ENCODE measurements around the gene ZBTB7B. TPM values are rescaled to one million over a fixed set of nuclear protein-coding genes. Genes with fewer than 3 reads are reported as not detected.
A peak's percentile ranks its signal among the peaks of the same experiment; 100 is the strongest.

Gene ZBTB7B
- total RNA-seq, 2 donors from 2014 or later: 30.1 to 34.3 TPM

GRCh38 chr1:155013632-155014031, 11.0 kb downstream of the ZBTB7B start:
- intact Hi-C loops (cut with DNase I): loop anchor here (5.0 kb wide), 1 partner anchor 51 kb away; the partner anchor contains the start of gene PYGO2
- ATAC-seq (no peak), DNase-seq (no peak)
- H3K4me3 ChIP-seq: no peak overlapping the region
- no peaks in the 10 kb centered on the region for H3K27me3 ChIP-seq
- no peak for TF ChIP-seq POLR2A (IDR thresholded peaks at IDR 0.05)
- TF ChIP-seq, protein P1, sequence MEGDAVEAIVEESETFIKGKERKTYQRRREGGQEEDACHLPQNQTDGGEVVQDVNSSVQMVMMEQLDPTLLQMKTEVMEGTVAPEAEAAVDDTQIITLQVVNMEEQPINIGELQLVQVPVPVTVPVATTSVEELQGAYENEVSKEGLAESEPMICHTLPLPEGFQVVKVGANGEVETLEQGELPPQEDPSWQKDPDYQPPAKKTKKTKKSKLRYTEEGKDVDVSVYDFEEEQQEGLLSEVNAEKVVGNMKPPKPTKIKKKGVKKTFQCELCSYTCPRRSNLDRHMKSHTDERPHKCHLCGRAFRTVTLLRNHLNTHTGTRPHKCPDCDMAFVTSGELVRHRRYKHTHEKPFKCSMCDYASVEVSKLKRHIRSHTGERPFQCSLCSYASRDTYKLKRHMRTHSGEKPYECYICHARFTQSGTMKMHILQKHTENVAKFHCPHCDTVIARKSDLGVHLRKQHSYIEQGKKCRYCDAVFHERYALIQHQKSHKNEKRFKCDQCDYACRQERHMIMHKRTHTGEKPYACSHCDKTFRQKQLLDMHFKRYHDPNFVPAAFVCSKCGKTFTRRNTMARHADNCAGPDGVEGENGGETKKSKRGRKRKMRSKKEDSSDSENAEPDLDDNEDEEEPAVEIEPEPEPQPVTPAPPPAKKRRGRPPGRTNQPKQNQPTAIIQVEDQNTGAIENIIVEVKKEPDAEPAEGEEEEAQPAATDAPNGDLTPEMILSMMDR (IDR thresholded peaks at IDR 0.05): no peak
- WGBS, 2 donors: 26 to 49% methylated on average over 7 of the region's 8 CpGs
- peak overlapping the region in 1 of 4 donors; percentile 45 for H3K27ac ChIP-seq
- H3K36me3 ChIP-seq (replicated peaks in 1 of 2; ENCODE audit: insufficient read depth in 1 of 2, low read depth in 2 of 2): peaks cover 0 to 7% of the 10 kb centered on the region in 2 donors
- peaks cover 75% of the 10 kb centered on the region for H3K4me1 ChIP-seq
- H3K9me3 ChIP-seq: no peaks in the 10 kb centered on the region

- intact Hi-C loops (cut with DNase I): loop anchor here (5.0 kb wide), 1 partner anchor 53 kb away; the partner anchor contains the start of gene PYGO2
- Histone ChIP-seq H3K36me3 (replicated peaks in 1 of 2; ENCODE audit: insufficient read depth in 1 of 2, low read depth in 2 of 2) (peaks cover 0 to 7% of the 10 kb centered on the region in 2 donors), H3K27me3 (no peaks in the 10 kb centered on the region), H3K4me1 (peaks cover 63% of the 10 kb centered on the region), H3K9me3 (no peaks in the 10 kb centered on the region), H3K4me3 (no peak overlapping the region), H3K27ac (no peak overlapping the region)
- no peak for DNase-seq
- WGBS, 2 donors: 90 to 93% methylated on average over 8 to 31 of the region's 31 CpGs
- TF ChIP-seq POLR2A (IDR thresholded peaks at IDR 0.05): no peak
- TF ChIP-seq, protein P1 (IDR thresholded peaks at IDR 0.05): no peak
- ATAC-seq: no peak
Measured at GRCh38 chr1:155014709-155015508, 12.3 kb downstream of the ZBTB7B start.

DNA sequence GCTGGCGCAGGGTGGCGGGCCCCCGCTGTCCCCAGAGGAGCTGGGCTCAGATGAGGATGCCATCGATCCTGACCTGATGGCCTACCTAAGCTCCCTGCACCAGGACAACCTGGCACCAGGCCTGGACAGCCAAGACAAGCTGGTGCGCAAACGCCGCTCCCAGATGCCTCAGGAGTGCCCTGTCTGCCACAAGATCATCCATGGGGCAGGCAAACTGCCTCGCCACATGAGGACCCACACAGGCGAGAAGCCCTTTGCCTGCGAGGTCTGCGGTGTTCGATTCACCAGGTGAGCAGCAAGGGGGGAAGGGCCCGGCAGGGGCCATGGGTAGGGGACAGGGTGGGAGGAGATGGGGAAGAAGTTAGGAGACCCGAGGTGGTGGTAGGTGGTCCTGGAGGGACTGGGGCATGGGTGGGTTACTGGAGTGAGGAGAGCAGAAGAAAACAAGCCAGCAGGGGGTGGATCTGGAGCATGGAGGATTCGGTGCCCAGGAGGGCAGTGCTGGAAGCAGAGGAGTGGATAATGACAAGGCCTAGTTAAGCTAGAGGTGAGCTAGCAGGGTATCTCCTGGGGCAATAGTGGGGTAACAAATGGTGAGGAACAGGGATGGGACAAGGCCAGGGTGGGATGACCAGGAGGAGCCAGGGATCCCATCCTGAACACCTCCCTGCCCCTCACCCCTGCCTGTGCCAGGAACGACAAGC, 13.1 kb downstream of the ZBTB7B start:
- Histone ChIP-seq H3K27me3 (no peaks in the 10 kb centered on the region), H3K27ac (peak overlapping the region in 1 of 4 donors; percentile 16), H3K9me3 (no peaks in the 10 kb centered on the region), H3K36me3 (replicated peaks in 1 of 2; ENCODE audit: insufficient read depth in 1 of 2, low read depth in 2 of 2) (peaks cover 0 to 7% of the 10 kb centered on the region in 2 donors), H3K4me1 (peaks cover 56% of the 10 kb centered on the region), H3K4me3 (no peak overlapping the region)
- TF ChIP-seq POLR2A (IDR thresholded peaks at IDR 0.05): no peak
- TF ChIP-seq, protein P1 (IDR thresholded peaks at IDR 0.05): no peak
- WGBS, 2 donors: 77 to 84% methylated on average over 11 to 16 of the region's 16 CpGs
- ATAC-seq: no peak
- no peak for DNase-seq
- intact Hi-C loops (cut with DNase I): no loop called here

- ATAC-seq (no peak), DNase-seq (no peak)
- Histone ChIP-seq H3K4me1 (peaks cover 49% of the 10 kb centered on the region), H3K4me3 (no peak overlapping the region), H3K9me3 (no peaks in the 10 kb centered on the region), H3K27me3 (no peaks in the 10 kb centered on the region), H3K27ac (peak overlapping the region; percentile 56 to 72 (median 68)), H3K36me3 (replicated peaks in 1 of 2; ENCODE audit: insufficient read depth in 1 of 2, low read depth in 2 of 2) (peaks cover 0 to 7% of the 10 kb centered on the region in 2 donors)
- intact Hi-C loops (cut with DNase I): no loop called here
- TF ChIP-seq, protein P1 (IDR thresholded peaks at IDR 0.05): no peak
- TF ChIP-seq POLR2A (IDR thresholded peaks at IDR 0.05): no peak
- WGBS, 2 donors: 63 to 71% methylated on average over 6 to 25 of the region's 26 CpGs
Measured at GRCh38 chr1:155016231-155016831, 13.7 kb downstream of the ZBTB7B start.

Data from body of pancreas (tissue), 4 donors.